HEK293 (cell line): ENCODE data around the gene CPEB4.

ENCODE experiments used
- CTCF ChIA-PET: fragments of 350-600 bp; formaldehyde crosslinking; extraction: SDS; loops from one replicate; lab custom pipeline; 2021; ENCODE audit warnings: antibody characterized with exemption; lab: Yijun Ruan, JAX
- POLR2A ChIA-PET: fragments of 300-600 bp; formaldehyde crosslinking; extraction: SDS; loops from one replicate; lab custom pipeline; 2020; ENCODE audit warnings: antibody characterized with exemption, inconsistent platforms; lab: Yijun Ruan, JAX
- H3K27ac ChIP-seq: fragments of 200-500 bp; sonication (Bioruptor generic); 2 replicates; pipeline ENCODE4 v1.5.1; 2014; ENCODE audit warnings: low read depth, low read length, control low read depth, inconsistent platforms; ENCODE audit errors: extremely low read depth
- H3K36me3 ChIP-seq, 2 experiments: fragments of 200-500 bp in 1 of 2; sonication (Bioruptor generic) in 1 of 2; 1 replicate in 1 of 2; 2 replicates in 1 of 2; pipeline ENCODE4 v1.5.1; 2014 to 2017; ENCODE audit warnings: inconsistent platforms in 2 of 2, low read length in 2 of 2; ENCODE audit not compliant: control insufficient read depth in 2 of 2, insufficient read depth in 1 of 2
- H3K4me1 ChIP-seq: fragments of 200-500 bp; sonication (Bioruptor generic); 2 replicates; pipeline ENCODE4 v1.5.1; 2014; ENCODE audit warnings: mild to moderate bottlenecking, low read length, inconsistent platforms; ENCODE audit not compliant: control insufficient read depth, insufficient read depth
- H3K4me3 ChIP-seq: 2 replicates; pipeline ENCODE4 v1.5.1; 2011; ENCODE audit warnings: low read depth, mild to moderate bottlenecking, control low read depth, low read length, moderate library complexity
- H3K9me3 ChIP-seq: fragments of 200-500 bp; sonication (Bioruptor generic); 2 replicates; pipeline ENCODE4 v1.5.1; 2014; ENCODE audit warnings: low read depth, low read length, inconsistent platforms; ENCODE audit not compliant: control insufficient read depth, insufficient read depth
- GFI1B ChIP-seq: fragments of 450-650 bp; formaldehyde crosslinking; IDR thresholded peaks from 2 replicates; pipeline ENCODE4 v1.5.1; 2016; ENCODE audit warnings: missing biosample characterization, missing genetic modification characterization
- GLIS2 ChIP-seq: fragments of 450-650 bp; formaldehyde crosslinking; IDR thresholded peaks from 2 replicates; pipeline ENCODE4 v1.5.1; 2016; ENCODE audit warnings: missing biosample characterization, missing genetic modification characterization
- KLF10 ChIP-seq: fragments of 450-650 bp; IDR thresholded peaks from 2 replicates; pipeline ENCODE4 v1.5.1; 2018; ENCODE audit warnings: missing biosample characterization, mild to moderate bottlenecking, missing genetic modification characterization
- KLF16 ChIP-seq: fragments of 450-650 bp; formaldehyde crosslinking; IDR thresholded peaks from 2 replicates; pipeline ENCODE4 v1.5.1; 2017; ENCODE audit warnings: missing biosample characterization, missing genetic modification characterization
- PRDM1 ChIP-seq: fragments of 450-650 bp; formaldehyde crosslinking; IDR thresholded peaks from 2 replicates; pipeline ENCODE4; 2016; ENCODE audit warnings: missing biosample characterization, missing genetic modification characterization
- SP7 ChIP-seq: fragments of 450-650 bp; formaldehyde crosslinking; IDR thresholded peaks from 2 replicates; pipeline ENCODE4 v1.5.1; 2016; ENCODE audit warnings: missing biosample characterization, missing genetic modification characterization
- ZBTB1 ChIP-seq: fragments of 450-650 bp; formaldehyde crosslinking; IDR thresholded peaks from 2 replicates; pipeline ENCODE4 v1.5.1; 2016; ENCODE audit warnings: missing biosample characterization, missing genetic modification characterization
- ZBTB11 ChIP-seq: fragments of 450-650 bp; formaldehyde crosslinking; conservative IDR thresholded peaks from 2 replicates; pipeline ENCODE4 v1.5.1; 2016; ENCODE audit warnings: low read depth, missing biosample characterization, missing genetic modification characterization
- ZBTB21 ChIP-seq: fragments of 450-650 bp; formaldehyde crosslinking; IDR thresholded peaks from 2 replicates; pipeline ENCODE4 v1.5.1; 2017; ENCODE audit warnings: missing biosample characterization, missing genetic modification characterization
- ZBTB48 ChIP-seq: fragments of 450-650 bp; formaldehyde crosslinking; IDR thresholded peaks from 2 replicates; pipeline ENCODE4 v1.5.1; 2016; ENCODE audit warnings: missing biosample characterization, missing genetic modification characterization
- ZFHX2 ChIP-seq: fragments of 450-650 bp; formaldehyde crosslinking; conservative IDR thresholded peaks from 2 replicates; pipeline ENCODE4 v1.5.1; 2016; ENCODE audit warnings: missing biosample characterization, missing genetic modification characterization
- ZNF112 ChIP-seq: fragments of 450-650 bp; formaldehyde crosslinking; IDR thresholded peaks from 2 replicates; pipeline ENCODE4 v1.5.0; 2017; ENCODE audit warnings: missing biosample characterization, missing genetic modification characterization
- ZNF114 ChIP-seq: fragments of 450-650 bp; formaldehyde crosslinking; IDR thresholded peaks from 2 replicates; pipeline ENCODE4 v1.5.0; 2017; ENCODE audit warnings: missing biosample characterization, missing genetic modification characterization
- ZNF132 ChIP-seq: fragments of 450-650 bp; formaldehyde crosslinking; IDR thresholded peaks from 2 replicates; pipeline ENCODE4 v1.5.1; 2017; ENCODE audit warnings: missing biosample characterization, missing genetic modification characterization, borderline replicate concordance
- ZNF133 ChIP-seq: fragments of 450-650 bp; formaldehyde crosslinking; IDR thresholded peaks from 2 replicates; pipeline ENCODE4 v1.5.1; 2016; ENCODE audit warnings: missing biosample characterization, missing genetic modification characterization
- ZNF140 ChIP-seq: fragments of 450-650 bp; formaldehyde crosslinking; IDR thresholded peaks from 2 replicates; pipeline ENCODE4 v1.5.1; 2016; ENCODE audit warnings: missing biosample characterization, missing genetic modification characterization
- ZNF239 ChIP-seq: fragments of 450-650 bp; formaldehyde crosslinking; IDR thresholded peaks from 2 replicates; pipeline ENCODE4 v1.5.1; 2016; ENCODE audit warnings: missing biosample characterization, missing genetic modification characterization
- ZNF324 ChIP-seq: fragments of 450-650 bp; formaldehyde crosslinking; IDR thresholded peaks from 2 replicates; pipeline ENCODE4 v1.5.1; 2016; ENCODE audit warnings: missing biosample characterization, missing genetic modification characterization
- ZNF398 ChIP-seq: fragments of 450-650 bp; formaldehyde crosslinking; IDR thresholded peaks from 2 replicates; pipeline ENCODE4 v1.5.1; 2017; ENCODE audit warnings: missing biosample characterization, missing genetic modification characterization
- ZNF530 ChIP-seq: fragments of 450-650 bp; formaldehyde crosslinking; IDR thresholded peaks from 2 replicates; pipeline ENCODE4 v1.5.1; 2016; ENCODE audit warnings: low read depth, missing biosample characterization, missing genetic modification characterization
- ZNF548 ChIP-seq: fragments of 450-650 bp; formaldehyde crosslinking; IDR thresholded peaks from 2 replicates; pipeline ENCODE4 v1.5.1; 2016; ENCODE audit warnings: missing biosample characterization, missing genetic modification characterization
- ZNF621 ChIP-seq: fragments of 450-650 bp; formaldehyde crosslinking; IDR thresholded peaks from 2 replicates; pipeline ENCODE4 v1.5.1; 2017; ENCODE audit warnings: missing biosample characterization, missing genetic modification characterization
- ZNF843 ChIP-seq: fragments of 450-650 bp; formaldehyde crosslinking; IDR thresholded peaks from 2 replicates; pipeline ENCODE4 v1.5.1; 2016; ENCODE audit warnings: missing biosample characterization, missing genetic modification characterization
- TF ChIP-seq, protein P1 (sequence below): fragments of 450-650 bp; formaldehyde crosslinking; IDR thresholded peaks from 2 replicates; pipeline ENCODE4 v1.5.1; 2016; ENCODE audit warnings: missing biosample characterization, missing genetic modification characterization
- TF ChIP-seq, protein P2 (sequence below): fragments of 450-650 bp; formaldehyde crosslinking; IDR thresholded peaks from 2 replicates; pipeline ENCODE4 v1.5.1; 2016; ENCODE audit warnings: missing biosample characterization, missing genetic modification characterization

The CPEB4 gene

GRCh38 chr5:173904151-173904550, 16.0 kb downstream of the CPEB4 start:
- ChIA-PET POLR2A (interaction anchor here (0.7 kb wide), 1 partner anchor 43 kb away, joined by 3 read pairs; no protein-coding TSS in a partner anchor), CTCF (no interaction called here)
- Histone ChIP-seq H3K4me1 (peaks cover 27% of the 10 kb centered on the region; the same call in 1 of the 2 replicates), H3K4me3 (no peak overlapping the region), H3K27ac (no peak overlapping the region), H3K36me3 (no peaks in the 10 kb centered on the region), H3K9me3 (no peaks in the 10 kb centered on the region)
- TF ChIP-seq SP7 (tag by site-specific recombination), result no peak
- TF ChIP-seq ZNF324 (tag by site-specific recombination), result no peak
- TF ChIP-seq ZNF398, result no peak
- TF ChIP-seq, protein P1, sequence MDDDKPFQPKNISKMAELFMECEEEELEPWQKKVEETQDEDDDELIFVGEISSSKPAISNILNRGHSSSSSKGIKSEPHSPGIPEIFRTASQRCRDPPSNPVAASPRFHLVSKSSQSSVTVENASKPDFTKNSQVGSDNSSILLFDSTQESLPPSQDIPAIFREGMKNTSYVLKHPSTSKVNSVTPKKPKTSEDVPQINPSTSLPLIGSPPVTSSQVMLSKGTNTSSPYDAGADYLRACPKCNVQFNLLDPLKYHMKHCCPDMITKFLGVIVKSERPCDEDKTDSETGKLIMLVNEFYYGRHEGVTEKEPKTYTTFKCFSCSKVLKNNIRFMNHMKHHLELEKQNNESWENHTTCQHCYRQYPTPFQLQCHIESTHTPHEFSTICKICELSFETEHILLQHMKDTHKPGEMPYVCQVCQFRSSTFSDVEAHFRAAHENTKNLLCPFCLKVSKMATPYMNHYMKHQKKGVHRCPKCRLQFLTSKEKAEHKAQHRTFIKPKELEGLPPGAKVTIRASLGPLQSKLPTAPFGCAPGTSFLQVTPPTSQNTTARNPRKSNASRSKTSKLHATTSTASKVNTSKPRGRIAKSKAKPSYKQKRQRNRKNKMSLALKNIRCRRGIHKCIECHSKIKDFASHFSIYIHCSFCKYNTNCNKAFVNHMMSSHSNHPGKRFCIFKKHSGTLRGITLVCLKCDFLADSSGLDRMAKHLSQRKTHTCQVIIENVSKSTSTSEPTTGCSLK (tag by site-specific recombination), result no peak
- TF ChIP-seq, protein P2, sequence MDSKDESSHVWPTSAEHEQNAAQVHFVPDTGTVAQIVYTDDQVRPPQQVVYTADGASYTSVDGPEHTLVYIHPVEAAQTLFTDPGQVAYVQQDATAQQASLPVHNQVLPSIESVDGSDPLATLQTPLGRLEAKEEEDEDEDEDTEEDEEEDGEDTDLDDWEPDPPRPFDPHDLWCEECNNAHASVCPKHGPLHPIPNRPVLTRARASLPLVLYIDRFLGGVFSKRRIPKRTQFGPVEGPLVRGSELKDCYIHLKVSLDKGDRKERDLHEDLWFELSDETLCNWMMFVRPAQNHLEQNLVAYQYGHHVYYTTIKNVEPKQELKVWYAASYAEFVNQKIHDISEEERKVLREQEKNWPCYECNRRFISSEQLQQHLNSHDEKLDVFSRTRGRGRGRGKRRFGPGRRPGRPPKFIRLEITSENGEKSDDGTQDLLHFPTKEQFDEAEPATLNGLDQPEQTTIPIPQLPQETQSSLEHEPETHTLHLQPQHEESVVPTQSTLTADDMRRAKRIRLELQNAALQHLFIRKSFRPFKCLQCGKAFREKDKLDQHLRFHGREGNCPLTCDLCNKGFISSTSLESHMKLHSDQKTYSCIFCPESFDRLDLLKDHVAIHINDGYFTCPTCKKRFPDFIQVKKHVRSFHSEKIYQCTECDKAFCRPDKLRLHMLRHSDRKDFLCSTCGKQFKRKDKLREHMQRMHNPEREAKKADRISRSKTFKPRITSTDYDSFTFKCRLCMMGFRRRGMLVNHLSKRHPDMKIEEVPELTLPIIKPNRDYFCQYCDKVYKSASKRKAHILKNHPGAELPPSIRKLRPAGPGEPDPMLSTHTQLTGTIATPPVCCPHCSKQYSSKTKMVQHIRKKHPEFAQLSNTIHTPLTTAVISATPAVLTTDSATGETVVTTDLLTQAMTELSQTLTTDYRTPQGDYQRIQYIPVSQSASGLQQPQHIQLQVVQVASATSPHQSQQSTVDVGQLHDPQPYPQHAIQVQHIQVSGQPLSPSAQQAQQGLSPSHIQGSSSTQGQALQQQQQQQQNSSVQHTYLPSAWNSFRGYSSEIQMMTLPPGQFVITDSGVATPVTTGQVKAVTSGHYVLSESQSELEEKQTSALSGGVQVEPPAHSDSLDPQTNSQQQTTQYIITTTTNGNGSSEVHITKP (tag by site-specific recombination), result no peak
- TF ChIP-seq ZFHX2 (tag by site-specific recombination), result no peak
- no peak for TF ChIP-seq ZNF548
- TF ChIP-seq KLF10, result no peak
- no peak for TF ChIP-seq KLF16
- no peak for TF ChIP-seq ZNF133 (tag by site-specific recombination)

- CTCF ChIA-PET, result interaction anchor here (2.9 kb wide), 1 partner anchor 18 kb away, joined by 6 read pairs; no protein-coding TSS in a partner anchor
- no peak overlapping the region for H3K27ac ChIP-seq
- TF ChIP-seq ZNF239 (tag by site-specific recombination) (no peak), ZNF140 (tag by site-specific recombination) (no peak), ZNF621 (tag by site-specific recombination) (no peak), ZNF114 (tag by site-specific recombination) (no peak), ZFHX2 (tag by site-specific recombination) (no peak), PRDM1 (no peak), ZBTB11 (no peak), GFI1B (no peak), GLIS2 (no peak), ZNF112 (tag by site-specific recombination) (no peak), ZBTB1 (tag by site-specific recombination) (no peak), ZNF132 (tag by site-specific recombination) (no peak), ZBTB21 (tag by site-specific recombination) (no peak), ZNF324 (tag by site-specific recombination) (no peak), ZNF530 (no peak), ZNF843 (tag by site-specific recombination) (no peak), ZBTB48 (tag by site-specific recombination) (no peak)
Observed at GRCh38 chr5:173907284-173907683, 19.1 kb downstream of the CPEB4 start.

More at GRCh38 chr5:173907284-173907683, 19.1 kb downstream of the CPEB4 start:
- POLR2A ChIA-PET, result no interaction called here
- Histone ChIP-seq H3K36me3 (peaks cover 0 to 3% of the 10 kb centered on the region in 2 experiments; a peak in 2 of 3 replicates), H3K4me1 (peaks cover 22% of the 10 kb centered on the region; the same call in 1 of the 2 replicates), H3K4me3 (no peak overlapping the region), H3K9me3 (no peaks in the 10 kb centered on the region)
